DND-41 (cell line): ENCODE data around the gene TPD52L2.
"Not testable (repeated sequence)": the region's sequence is repeated elsewhere in the genome, so short reads cannot be mapped to it uniquely, and the experiment has no call there.

Experiments
- ATAC-seq: fragments of 200-7000 bp; cut with Tn5 transposase; 3 replicates; pipeline ENCODE4 v1.9.1; 2021; ENCODE audit warnings: low read depth; ENCODE audit not compliant: insufficient read depth
- DNase-seq: peaks from one replicate; pipeline ENCODE4 v3.0.0-alpha.2; 2020
- H2AFZ ChIP-seq: 2 replicates; pipeline ENCODE4 v1.6.0; 2012; ENCODE audit warnings: low read depth, low read length
- H3K27ac ChIP-seq: 2 replicates; pipeline ENCODE4 v1.5.1; 2012; ENCODE audit warnings: low read length, inconsistent platforms
- H3K27me3 ChIP-seq: fragments of 200-600 bp; sonication (generic); 2 replicates; pipeline ENCODE4 v1.6.0; 2012; ENCODE audit warnings: low read length, mild to moderate bottlenecking, inconsistent platforms; ENCODE audit not compliant: insufficient read depth, poor library complexity
- H3K36me3 ChIP-seq: 2 replicates; pipeline ENCODE4 v1.5.1; 2012; ENCODE audit warnings: low read length, inconsistent platforms; ENCODE audit not compliant: insufficient read depth
- H3K4me1 ChIP-seq: 2 replicates; pipeline ENCODE4 v1.5.1; 2012; ENCODE audit warnings: mild to moderate bottlenecking, low read length; ENCODE audit not compliant: insufficient read depth
- H3K4me2 ChIP-seq: 2 replicates; pipeline ENCODE4 v1.6.0; 2012; ENCODE audit warnings: mild to moderate bottlenecking, moderate library complexity, low read length, inconsistent platforms; ENCODE audit not compliant: insufficient read depth
- H3K4me3 ChIP-seq, 2 experiments: fragments of 200-600 bp in 1 of 2; shearing (Covaris generic) in 1 of 2; 2 replicates each; pipeline ENCODE4 v1.5.1; 2012 to 2016; ENCODE audit warnings: inconsistent platforms in 2 of 2, low read length in 2 of 2, mild to moderate bottlenecking in 2 of 2, low read depth in 1 of 2, moderate library complexity in 1 of 2
- H3K79me2 ChIP-seq: 2 replicates; pipeline ENCODE4 v1.6.0; 2012; ENCODE audit warnings: low read length, inconsistent platforms; ENCODE audit not compliant: insufficient read depth
- H3K9ac ChIP-seq: 2 replicates; pipeline ENCODE4 v1.6.0; 2012; ENCODE audit warnings: low read depth, mild to moderate bottlenecking, inconsistent platforms, low read length, moderate library complexity
- H3K9me3 ChIP-seq: 2 replicates; pipeline ENCODE4 v1.5.1; 2012; ENCODE audit warnings: low read length, moderate library complexity, mild to moderate bottlenecking, inconsistent platforms; ENCODE audit not compliant: insufficient read depth, severe bottlenecking
- H4K20me1 ChIP-seq: 2 replicates; pipeline ENCODE4 v1.6.0; 2012; ENCODE audit warnings: low read length; ENCODE audit not compliant: insufficient read depth
- CTCF ChIP-seq: IDR thresholded peaks from 2 replicates; pipeline ENCODE4 v1.5.1; 2012; ENCODE audit warnings: borderline replicate concordance, low read length, moderate library complexity, mild to moderate bottlenecking; ENCODE audit not compliant: poor library complexity, severe bottlenecking; ENCODE audit errors: extremely low read depth
- EZH2 ChIP-seq: IDR thresholded peaks from 3 replicates; pipeline ENCODE4 v1.6.1; 2012; ENCODE audit warnings: borderline replicate concordance, low read depth, mild to moderate bottlenecking, moderate library complexity, low read length, inconsistent platforms; ENCODE audit not compliant: severe bottlenecking

The TPD52L2 gene

DNA sequence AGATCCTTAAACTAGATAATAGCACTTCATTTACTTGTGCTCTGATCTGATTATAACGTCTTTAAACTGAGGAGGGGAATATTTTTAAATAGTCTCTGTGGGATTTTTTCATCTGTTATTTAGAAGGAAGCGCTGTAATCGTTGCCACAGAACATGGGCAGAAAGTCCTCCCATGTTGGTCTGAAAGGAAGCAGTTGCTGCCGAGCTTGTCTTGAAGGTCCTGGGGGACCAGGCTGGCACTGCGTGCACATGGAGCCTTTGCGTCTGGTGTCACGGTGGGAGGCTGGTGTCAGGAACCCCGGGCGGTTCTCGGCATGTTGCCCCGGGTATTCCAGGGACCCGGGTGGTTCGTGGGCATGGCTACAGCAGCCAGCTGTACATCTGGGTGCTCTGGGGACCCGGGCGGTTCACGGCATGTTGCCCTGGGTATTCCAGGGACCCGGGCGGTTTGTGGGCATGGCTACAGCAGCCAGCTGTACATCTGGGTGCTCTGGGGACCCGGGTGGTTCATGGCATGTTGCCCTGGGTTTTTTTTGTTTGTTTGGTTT is 11.5 kb downstream of the TPD52L2 start:
- H3K27ac ChIP-seq = no peak overlapping the region
- H2AFZ ChIP-seq = no peak overlapping the region
- H4K20me1 ChIP-seq = peaks cover 20% of the 10 kb centered on the region
- no peaks in the 10 kb centered on the region for H3K9me3 ChIP-seq
- DNase-seq (no peak), ATAC-seq (no peak)
- H3K4me2 ChIP-seq = no peak overlapping the region
- no peaks in the 10 kb centered on the region for H3K27me3 ChIP-seq
- H3K36me3 ChIP-seq = peaks cover 73% of the 10 kb centered on the region
- peaks cover 16% of the 10 kb centered on the region; the same call in 1 of the 2 replicates for H3K79me2 ChIP-seq
- no peak overlapping the region for H3K4me3 ChIP-seq
- TF ChIP-seq CTCF = no peak
- TF ChIP-seq EZH2 = no peak
- no peak overlapping the region for H3K9ac ChIP-seq
- no peaks in the 10 kb centered on the region for H3K4me1 ChIP-seq

- H3K36me3 ChIP-seq = peaks cover 75% of the 10 kb centered on the region
Measured at GRCh38 chr20:63877755-63878470, 12.8 kb downstream of the TPD52L2 start.

DNA sequence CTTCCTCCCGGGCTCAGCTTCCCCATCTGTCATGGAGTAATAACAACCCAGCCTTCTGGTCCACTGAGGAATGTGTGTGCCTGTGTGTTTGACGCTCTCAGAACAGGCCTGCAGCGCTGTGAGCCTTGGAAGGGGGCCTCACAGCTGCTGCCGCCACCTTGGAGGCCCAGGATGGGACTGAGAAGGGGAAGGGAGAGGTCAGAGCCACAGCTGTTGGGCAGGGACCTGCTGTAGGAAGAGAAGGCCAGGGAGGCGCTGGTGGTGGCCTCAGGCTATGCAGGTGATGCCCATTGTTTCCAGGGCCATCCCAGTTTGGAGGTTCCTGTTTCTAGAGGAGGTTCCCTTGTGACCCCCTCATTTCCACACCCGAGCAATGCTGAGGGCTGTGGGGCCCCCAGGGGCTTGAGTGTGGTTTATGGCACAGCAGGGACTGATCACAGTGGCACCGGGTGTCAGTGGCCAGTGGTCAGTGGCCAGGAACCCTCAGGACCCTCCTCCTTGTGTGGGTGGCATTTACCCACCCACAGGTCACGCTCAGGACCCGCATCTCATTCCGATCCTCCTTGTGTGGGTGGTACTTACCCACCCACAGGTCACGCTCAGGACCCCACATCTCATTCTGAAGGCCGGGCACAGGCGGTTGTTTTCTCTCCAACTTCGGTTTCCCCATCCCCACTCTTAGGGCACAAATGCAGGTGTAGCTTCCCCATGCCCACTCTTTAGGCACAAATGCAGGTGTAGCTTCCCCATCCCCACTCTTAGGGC is 14.0 kb downstream of the TPD52L2 start:
- peaks cover 77% of the 10 kb centered on the region for H3K36me3 ChIP-seq
- no peaks in the 10 kb centered on the region for H3K4me1 ChIP-seq
- TF ChIP-seq CTCF (no peak), EZH2 (no peak)
- no peak overlapping the region for H3K4me2 ChIP-seq
- H3K79me2 ChIP-seq = peaks cover 16% of the 10 kb centered on the region; the same call in 1 of the 2 replicates
- H4K20me1 ChIP-seq = peaks cover 31% of the 10 kb centered on the region
- DNase-seq (no peak), ATAC-seq (no peak)
- H3K9me3 ChIP-seq = no peaks in the 10 kb centered on the region
- H3K27me3 ChIP-seq = no peaks in the 10 kb centered on the region
- H3K27ac ChIP-seq = no peak overlapping the region
- H3K4me3 ChIP-seq = no peak overlapping the region
- H3K9ac ChIP-seq = no peak overlapping the region
- H2AFZ ChIP-seq = no peak overlapping the region

More at GRCh38 chr20:63877755-63878470, 12.8 kb downstream of the TPD52L2 start:
- Histone ChIP-seq H3K4me2 (no peak overlapping the region), H3K79me2 (peaks cover 16% of the 10 kb centered on the region; the same call in 1 of the 2 replicates), H3K27me3 (no peaks in the 10 kb centered on the region), H3K4me3 (no peak overlapping the region), H3K27ac (no peak overlapping the region), H2AFZ (no peak overlapping the region), H3K9me3 (no peaks in the 10 kb centered on the region), H3K9ac (no peak overlapping the region), H4K20me1 (peaks cover 32% of the 10 kb centered on the region), H3K4me1 (no peaks in the 10 kb centered on the region)
- DNase-seq (no peak), ATAC-seq (no peak)
- TF ChIP-seq CTCF = no peak
- TF ChIP-seq EZH2 = no peak

DNA sequence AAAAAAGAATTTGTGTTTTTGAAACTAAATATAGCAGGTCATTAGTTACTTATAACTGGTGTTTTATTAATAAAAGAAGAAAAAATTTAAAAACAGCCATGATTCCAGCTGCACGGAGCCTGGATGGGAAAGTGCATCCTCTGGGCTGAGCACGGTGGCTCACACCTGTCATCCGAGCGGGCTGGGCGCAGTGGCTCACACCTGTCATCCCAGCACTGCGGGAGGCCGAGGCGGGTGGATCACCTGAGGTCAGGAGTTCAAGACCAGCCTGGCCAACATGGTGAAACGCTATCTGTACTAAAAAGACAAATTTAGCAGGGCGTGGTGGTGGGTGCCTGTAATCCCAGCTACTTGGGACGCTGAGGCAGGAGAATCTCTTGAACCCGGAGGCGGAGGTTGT is 15.8 kb downstream of the TPD52L2 start:
- not testable (repeated sequence) for H3K4me1 ChIP-seq, DNase-seq, H3K4me2 ChIP-seq, ATAC-seq, H2AFZ ChIP-seq, H3K9ac ChIP-seq, H3K27ac ChIP-seq, H3K27me3 ChIP-seq, H3K9me3 ChIP-seq, H3K4me3 ChIP-seq
- peaks cover 16% of the 10 kb centered on the region; the same call in 1 of the 2 replicates for H3K79me2 ChIP-seq
- H4K20me1 ChIP-seq = peaks cover 37% of the 10 kb centered on the region
- H3K36me3 ChIP-seq = peaks cover 80% of the 10 kb centered on the region
